ENCODE results near the gene PPP1R37.
A peak's percentile ranks its signal among the peaks of the same experiment; 100 is the strongest.

Gene PPP1R37

DNA sequence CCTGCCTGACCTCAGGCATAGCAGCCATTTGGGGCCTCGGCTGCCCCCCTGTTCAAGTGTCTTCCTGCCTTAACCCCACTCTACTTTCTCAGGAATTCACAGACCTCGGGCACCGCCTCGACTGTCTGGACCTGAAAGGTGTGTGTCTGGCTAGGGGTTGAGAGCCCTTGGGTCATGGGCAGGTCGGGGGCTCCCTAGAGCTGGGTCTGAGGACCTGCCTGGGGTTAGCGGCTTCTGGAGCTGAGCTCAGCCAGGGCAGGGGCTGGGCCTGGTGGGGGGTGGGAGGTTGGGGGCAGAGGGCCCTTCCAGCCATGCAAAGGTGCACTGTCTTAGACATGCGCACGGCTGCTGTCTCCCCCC, 47.1 kb downstream of the PPP1R37 start:
- DNase-seq = no peak

DNA sequence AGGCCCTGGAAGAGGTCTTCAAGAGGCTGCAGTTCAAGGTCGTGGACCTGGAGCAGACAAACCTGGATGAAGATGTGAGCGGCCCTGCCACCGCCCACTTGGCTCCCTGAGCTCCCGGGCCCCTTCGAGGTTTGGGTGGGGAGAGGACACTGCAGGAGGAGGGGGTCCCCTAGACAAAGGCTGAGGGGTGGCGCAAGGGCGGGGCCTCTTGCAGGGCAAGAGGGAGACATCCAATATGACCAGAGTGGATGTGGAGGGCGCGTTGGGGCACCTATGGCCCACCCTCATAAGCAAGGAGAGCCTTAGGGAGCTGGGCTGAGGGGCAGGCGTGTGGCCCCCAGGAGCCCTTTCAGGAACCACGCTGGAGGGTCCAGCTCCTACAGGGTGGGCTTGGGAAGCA, 47.6 kb downstream of the PPP1R37 start:
- no peak for DNase-seq

DNA sequence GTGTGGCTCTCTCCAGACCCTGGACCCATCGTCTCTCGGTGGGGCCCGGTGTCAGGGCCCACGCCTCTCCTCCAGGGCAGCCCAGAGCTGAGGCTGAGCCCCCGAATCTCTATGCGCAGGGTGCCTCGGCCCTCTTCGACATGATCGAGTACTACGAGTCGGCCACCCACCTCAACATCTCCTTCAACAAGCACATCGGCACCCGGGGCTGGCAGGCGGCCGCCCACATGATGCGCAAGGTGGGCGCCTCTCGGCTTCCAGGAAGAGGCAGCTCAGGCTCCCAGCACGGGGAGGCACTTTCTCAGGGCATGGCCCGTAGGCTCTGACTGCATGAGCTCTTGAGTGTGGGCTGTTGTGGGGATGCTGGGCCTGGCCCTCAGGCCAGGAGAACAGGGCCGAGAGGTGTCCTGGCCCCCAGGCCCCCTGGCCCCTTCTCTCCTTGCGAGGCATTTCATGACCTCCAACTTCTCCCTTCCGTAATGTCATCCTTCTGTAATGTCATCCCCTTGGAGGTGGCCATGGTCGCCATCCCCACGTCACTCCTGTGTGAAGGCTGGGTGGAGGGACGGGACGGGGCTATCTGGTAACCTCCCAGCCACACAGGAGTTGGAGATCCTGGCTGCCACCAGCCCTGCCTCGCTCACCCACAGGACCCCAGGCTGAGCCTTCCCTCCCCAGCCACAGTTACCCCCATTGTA, 48.4 kb downstream of the PPP1R37 start:
- no peak for DNase-seq

DNA sequence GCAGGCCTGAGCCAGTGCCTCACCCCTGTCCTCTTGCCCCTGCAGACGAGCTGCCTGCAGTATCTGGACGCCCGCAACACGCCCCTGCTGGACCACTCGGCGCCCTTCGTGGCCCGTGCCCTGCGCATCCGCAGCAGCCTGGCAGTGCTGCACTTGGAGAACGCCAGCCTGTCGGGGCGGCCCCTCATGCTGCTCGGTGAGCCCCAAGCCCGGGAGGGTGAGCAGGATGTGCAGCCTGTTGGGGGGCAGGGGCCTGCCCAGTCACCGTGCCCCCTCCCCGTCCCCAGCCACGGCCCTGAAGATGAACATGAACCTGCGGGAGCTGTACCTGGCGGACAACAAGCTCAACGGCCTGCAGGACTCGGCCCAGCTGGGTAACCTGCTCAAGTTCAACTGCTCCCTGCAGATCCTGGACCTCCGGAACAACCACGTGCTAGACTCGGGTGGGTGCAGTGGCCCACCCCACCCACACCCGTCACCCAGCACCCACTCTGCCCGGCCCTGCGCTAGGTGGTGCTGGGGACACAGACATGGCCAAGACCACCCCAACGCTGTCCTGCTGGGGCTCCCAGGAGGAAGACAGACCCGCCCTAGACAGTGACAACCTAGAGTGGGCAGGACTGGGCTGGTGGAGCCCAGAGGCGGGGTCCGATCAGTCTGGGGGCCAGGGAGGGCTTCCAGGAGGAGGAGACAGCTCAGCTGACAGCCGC, 49.2 kb downstream of the PPP1R37 start:
- DNase-seq = no peak

DNA sequence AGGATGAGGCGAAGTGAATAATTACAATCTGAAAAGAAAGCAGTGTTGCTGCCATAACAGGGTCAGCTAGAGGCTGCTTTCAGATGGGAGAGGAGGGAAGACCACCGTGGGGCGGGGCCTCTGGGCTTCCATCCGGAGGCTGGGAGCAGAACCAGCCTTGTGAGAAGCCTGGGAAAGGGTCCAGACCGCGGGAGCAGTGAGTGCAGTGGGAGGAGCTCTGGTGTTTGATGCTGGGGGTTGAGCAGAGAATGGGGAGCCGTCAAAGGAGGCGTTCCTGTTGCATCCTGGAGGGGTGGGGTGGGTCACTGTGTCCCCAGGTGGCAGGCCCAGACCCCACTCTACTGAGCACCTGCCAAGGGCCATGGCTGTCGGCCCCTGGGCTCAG, 49.7 kb downstream of the PPP1R37 start:
- DNase-seq = peak; percentile 17

DNA sequence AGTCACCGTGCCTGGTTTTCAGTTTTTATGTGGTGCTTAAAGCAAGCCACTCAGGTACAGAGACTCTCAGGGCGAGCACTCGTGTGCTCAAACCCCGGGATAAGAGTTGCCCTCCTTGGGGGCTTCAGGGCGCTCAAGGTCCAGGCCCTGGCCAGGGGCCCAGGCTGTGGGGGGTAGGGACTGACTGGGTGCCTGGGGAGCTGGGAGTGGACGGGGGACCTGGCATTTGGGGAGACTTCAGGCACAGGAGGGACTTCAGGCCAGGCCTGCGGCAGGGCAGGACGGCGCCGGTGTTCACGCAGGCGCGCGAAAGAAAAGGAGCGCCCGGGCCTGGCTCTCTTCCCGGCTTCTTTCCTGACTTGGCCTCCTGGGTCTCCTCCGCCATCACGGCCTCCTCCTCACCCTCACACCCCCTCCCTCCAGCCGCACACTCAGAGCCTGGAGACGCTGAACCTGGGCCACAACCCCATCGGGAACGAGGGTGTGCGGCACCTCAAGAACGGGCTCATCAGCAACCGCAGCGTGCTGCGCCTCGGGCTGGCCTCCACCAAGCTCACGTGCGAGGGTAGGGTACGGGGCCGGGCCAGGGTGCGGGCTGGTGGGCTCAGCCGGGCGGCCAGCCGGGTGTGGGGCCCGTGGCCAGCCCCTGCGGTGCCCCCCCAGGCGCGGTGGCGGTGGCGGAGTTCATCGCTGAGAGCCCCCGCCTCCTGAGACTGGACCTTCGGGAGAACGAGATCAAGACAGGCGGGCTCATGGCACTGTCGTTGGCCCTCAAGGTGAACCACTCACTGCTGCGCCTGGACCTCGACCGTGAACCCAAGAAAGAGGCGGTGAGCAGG, 51.7 kb downstream of the PPP1R37 start:
- DNase-seq = no peak

DNA sequence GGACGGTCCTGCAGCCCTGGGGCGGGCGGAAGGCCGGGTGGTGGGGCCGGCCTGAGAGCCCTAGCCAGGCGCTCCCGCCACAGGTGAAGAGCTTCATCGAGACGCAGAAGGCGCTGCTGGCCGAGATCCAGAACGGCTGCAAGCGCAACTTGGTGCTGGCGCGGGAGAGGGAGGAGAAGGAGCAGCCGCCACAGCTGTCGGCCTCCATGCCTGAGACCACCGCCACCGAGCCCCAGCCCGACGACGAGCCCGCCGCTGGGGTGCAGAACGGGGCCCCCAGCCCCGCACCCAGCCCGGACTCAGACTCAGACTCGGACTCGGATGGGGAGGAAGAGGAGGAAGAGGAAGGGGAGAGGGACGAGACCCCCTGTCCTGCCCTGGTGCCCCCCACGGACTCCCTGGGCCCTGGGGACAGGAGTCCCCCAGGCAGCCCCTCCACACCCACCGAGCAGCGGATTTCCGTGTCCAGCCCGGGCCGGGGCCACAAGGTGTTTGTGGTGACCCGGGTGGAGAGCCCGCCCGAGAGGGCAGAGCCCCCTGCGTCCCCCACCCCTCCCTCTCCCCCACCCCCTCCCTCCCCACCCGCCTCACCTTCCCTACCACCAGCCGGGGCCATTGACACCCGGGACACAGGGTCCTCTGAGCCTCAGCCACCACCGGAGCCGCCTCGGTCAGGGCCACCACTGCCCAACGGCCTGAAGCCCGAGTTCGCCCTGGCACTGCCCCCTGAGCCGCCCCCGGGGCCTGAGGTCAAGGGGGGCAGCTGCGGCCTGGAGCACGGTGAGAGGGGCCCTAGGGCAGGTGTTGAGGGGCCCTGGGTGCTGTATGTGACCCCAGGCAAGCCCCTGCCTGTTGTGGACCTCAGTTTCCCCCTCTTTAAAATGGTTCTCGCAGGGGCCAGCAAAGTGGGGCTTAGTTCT, 52.6 kb downstream of the PPP1R37 start:
- DNase-seq = no peak

DNA sequence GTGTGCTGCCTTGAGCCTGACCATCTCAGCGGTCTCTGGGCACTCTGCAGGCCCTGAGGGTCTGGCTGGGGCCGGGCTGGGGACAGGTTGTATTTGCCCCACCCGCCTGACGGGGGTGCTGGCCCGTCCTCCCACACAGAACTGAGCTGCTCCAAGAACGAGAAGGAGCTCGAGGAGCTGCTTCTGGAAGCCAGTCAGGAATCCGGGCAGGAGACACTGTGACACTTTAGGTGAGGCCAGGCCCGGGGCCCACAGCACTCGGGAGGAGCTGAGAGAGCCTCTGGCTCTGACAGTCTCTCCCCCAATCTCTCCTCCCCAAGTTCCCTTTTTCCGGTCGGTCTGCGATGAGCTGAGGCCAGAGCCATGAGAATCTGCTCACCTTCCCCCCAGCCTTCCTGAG, 53.3 kb downstream of the PPP1R37 start:
- no peak for DNase-seq

DNA sequence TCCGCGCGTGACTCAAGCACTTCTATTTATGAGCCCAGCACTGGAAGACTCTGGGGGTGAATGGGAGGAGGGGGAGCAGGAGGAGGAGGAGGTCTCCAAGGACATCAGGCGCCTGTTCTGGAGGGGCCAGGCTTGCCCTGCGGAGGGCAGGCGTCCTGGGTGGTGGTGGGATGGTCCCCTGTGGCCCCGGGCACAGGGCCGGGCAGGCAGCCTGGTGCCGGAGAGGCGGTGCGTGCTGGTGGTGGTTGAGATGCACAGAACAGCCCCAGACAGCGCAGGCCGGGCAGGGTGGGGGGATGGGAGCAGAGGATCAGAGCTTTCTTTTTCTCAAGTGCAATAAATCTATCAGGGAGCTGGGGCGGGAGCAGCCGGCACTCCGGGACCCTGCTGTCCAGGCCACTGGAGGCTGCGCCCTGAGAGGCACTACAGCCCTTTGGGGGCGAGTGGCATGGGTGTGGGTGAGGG, 53.8 kb downstream of the PPP1R37 start:
- no peak for DNase-seq

DNA sequence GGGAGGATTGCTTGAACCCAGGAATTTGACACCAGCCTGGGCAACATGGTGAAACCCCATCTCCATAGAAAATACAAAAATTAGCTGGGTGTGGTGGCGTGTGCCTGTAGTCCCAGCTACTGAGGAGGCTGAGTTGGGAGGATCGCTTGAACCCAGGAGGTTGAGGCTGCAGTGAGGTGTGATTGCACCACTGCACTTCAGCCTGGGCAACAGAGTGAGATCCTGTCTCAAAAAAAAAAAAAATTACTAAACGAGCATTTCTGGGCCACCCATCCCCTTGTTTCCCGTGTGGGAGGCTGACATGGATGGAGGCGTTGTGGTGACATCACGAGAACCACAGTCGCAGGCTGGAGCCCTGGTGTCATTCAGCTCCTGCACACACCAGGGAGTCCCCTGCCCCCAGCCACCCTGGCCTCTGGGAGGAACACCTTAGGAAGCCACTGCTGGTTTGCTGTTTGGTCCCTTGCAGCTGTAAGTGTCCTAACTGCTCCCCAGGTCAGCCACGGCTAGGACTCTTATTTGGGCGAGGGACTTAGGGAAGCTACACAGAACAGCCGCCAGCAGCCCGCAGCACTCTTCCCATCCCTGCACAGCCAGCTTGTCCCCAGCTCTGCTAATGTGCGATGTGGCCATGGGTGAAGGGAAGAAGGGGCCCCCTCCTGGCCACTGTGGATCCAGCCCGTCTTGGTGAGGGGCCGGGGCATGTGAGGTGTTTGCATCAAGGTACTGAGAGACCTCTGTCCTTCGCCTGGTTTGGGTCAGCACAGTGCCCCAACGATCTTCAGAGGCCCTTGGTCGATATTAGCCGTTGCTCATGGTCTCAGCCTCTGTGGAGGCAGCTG, 55.1 kb downstream of the PPP1R37 start:
- DNase-seq = no peak

DNA sequence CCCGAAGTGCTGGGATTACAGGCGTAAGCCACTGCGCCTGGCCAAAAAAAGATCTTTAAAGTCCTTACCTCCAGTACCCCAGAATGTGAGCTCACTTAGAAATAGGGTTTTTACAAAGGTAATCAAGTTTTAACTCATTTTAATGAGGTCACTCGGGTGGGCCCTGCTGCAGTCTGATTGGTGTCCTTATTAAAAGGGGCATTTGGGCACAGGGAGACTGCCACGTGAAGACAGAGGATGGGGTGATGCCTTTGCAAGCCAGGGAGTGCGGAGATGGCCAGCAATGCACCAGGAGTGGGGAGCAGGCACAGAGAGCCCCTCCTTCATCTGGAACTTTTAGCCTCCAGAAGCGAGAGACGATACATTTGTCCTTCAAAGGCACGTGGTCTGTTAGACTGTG, 56.1 kb downstream of the PPP1R37 start:
- DNase-seq = no peak

DNA sequence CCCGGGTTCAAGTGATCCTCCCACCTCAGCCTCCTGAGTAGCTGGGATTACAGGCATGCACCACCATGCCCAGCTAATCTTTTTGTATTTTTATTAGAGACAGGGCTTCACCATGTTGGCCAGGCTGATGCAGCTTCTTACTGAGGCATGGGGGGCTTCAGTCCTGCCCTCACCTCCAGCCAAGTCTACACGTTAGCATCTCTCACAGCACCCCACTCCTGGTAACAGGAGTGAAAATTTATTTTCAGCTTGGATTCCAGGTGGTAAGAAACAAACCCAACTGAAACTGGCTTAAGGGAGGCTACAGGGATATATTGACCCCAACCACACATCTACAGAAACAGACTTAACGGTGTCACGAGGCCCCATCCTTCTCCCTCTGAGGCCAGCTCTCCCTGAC, 57.2 kb downstream of the PPP1R37 start:
- DNase-seq = no peak

DNA sequence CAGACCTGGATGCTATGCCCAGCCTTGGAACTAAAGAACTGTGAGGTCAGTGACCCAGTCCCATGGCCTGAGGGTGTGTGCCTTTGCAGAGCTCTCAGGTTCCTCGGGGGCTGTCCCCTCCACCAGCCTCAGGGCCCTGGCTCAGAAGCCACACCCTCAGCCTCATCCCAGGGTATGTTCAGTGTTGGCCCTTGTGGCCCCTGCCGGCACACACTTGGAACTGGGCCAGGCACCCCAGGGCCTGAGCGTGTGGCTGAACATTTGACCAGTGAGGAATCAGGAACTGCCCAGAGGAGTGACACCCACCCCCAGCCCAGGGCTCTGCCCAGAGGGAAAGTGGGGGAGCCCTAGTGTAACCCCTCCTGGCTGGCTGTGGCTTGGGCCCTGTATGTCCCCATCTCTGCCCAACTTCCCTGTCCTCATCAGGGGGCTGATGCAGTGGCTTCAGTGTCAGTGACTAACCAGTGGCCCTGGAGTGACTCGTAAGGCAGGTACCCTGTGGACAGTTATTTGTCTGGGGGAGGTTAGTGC, 57.8 kb downstream of the PPP1R37 start:
- DNase-seq = no peak

DNA sequence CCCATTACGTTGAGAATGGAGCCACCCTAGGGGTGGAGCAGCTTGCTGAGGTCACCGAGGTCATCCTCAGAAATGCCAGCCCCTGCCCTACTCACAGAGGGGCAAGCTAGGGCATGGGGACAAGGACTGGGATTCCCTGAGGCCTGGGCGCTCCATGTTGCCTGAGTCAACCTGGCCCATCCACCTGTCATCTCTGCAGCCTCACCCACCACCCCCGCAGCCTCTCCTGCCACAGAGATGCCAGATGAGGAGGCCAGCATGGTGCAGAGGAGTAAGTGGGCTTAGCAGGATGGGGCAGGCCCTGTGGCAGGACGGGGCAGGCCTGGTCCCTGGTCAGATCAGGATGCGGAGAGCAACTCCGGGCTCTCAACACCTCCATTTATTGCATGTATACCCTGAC, 58.3 kb downstream of the PPP1R37 start:
- DNase-seq = no peak

DNA sequence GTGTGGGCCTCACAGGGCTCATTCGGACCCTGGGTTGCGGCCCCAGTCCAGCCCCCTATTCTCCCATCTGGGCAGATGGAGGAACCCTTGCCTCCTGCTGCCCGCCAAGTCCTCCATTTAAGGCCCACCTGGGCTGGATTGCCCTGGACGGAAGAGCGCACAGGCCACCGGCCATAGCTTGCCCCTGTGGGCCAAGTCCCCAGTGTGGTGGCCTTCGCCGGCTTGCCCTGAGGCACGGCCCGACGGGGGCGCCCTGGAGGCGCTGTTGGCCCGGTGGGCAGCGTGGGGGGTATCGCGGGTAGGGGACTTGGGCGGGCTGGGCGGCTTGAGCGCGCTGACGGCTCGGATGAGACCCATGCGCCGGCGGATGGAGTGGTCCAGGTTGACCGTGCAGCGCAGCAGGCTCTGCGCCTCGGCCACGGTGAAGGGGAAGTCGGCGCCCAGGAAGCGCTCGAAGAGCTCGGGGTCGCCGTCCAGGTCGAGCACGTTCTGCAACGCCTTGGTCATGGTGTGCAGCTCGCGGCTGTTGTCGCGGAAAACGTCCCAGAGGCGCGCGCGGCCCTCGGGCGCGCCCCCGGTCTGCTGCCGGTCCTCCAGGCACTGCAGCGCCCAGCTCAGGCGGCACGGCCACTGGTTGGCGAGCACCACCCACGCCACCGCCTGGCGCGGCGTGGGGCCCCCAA, 59.0 kb downstream of the PPP1R37 start:
- no peak for DNase-seq

DNA sequence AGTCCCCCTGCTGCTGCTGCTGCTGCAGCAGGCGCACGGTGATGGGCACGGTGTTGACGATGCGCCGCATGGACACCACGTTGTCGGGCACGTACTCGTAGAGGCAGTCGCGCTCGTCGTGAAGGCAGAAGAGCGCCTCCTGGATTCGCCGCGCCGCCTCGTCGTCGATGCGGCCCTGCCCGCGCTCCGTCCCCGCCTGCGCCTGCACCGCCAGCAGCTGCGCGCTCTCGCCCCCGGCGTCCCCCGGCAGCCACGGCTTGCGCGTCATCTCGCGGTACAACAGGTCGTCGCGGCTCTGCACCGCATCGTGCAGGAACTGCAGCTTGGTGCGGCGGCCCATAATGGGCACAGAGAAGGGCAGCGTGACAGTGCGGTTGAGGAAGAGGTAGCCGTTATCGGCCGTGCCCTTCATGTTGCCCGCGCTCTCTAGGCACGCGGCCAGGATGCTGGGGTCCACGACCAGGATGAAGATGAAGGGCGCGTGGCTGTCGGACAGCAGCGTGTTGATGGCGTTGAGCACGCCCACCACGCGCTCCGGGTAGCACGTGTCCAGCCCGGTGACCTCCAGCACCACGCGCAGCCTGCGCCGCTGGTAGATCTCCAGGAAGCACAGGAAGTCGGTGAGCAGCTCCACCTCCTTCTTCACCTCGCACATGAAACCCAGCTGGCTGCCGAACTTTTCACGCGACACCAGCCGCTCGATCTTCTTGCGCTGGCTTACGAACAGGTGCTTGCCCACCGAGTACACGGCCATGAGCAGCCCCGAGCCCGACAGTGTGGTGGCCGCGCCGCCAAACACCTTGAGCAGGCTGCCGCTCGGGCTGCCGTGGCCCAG, 59.7 kb downstream of the PPP1R37 start:
- peak; percentile 34 for DNase-seq

DNA sequence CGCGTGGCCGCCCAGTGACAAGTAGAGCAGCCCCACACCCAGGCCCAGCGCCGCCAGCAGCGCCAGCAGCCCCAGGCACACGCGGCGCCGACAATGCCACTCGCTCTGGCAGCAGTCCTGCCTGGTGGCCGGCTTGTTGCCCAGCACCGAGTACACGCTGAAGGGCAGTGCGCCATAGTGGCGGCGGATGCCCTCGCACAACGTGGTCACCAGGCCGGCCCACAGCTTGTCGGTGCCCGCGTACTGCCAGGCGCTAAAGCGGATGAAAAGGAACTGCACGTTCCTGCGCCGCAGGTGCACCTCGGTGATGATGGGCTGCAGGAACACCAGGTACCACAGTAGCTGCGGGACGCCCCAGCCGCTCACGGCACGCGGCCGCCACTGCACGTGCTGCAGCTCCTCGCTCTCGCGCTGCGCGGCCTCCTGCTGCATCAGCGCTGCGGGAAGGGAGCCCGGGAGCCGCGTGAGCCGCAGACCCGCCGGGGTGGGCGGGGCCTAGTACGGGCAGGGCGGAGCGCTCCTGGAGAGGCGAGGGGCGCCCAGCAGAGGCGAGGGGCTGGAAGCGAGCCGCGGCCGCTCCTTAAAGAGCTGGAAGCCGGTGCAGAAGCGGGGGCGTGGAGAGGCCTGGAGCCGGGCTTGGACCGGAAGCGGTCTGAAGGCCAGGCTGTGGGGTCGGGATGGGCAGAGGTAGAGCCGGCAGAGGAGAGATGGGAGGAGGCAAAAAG, 60.5 kb downstream of the PPP1R37 start:
- DNase-seq = peak; percentile 37

DNA sequence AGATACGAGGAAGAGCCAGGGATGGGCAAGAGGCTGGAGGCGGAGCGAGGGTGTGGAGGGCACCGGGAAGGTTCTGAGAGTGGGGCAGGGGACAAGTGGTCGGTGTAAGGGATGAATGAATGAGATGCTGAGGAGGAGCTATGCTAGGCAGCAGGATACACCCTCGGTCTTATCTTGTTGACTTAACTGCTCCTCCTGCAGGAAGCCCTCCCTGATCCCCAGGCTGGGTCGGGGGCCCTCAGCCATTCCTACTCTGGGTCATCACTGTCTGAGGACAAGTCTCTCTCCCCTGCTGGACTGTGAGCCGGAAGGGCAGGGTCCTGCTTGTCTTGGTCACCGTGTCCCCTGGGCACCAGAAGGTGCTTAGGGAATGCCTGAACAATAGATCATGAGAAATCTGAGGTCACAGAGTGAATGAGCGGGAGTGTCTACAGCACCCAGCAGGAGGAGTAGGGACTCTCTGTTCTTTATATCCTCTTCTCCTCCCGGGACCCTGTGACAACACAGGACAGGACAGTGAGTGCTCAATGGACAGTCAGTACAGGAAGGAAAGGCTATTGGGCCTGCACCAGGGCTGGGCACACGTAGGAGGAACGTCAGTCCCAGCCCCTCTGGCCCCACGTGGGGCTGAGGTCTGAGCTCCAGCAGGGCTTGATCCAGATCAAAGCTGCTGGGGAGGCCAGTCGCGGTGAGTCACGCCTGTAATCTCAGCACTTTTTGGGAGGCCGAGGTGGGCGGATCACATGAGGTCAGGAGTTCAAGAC, 61.3 kb downstream of the PPP1R37 start:
- peak; percentile 67 for DNase-seq
